Endothelial cell (in vitro differentiated cells): ENCODE results near the gene G2E3. TPM values are rescaled to one million over a fixed set of nuclear protein-coding genes. Genes with fewer than 3 reads are reported as not detected.

Source experiments
- DNase-seq: peaks from one replicate; pipeline ENCODE4 v3.0.0; 2021; ENCODE audit warnings: low spot score
- H3K27ac Mint-ChIP-seq: one replicate; pipeline ENCODE4 v1.8.0; 2021; ENCODE audit warnings: mixed read lengths, inconsistent platforms; ENCODE audit not compliant: unreplicated experiment
- H3K27me3 Mint-ChIP-seq: one replicate; pipeline ENCODE4 v1.8.0; 2021; ENCODE audit warnings: mild to moderate bottlenecking, moderate library complexity, mixed read lengths, inconsistent platforms; ENCODE audit not compliant: unreplicated experiment
- H3K36me3 Mint-ChIP-seq: one replicate; pipeline ENCODE4 v1.8.0; 2021; ENCODE audit warnings: mild to moderate bottlenecking, low read depth, mixed read lengths, inconsistent platforms; ENCODE audit not compliant: unreplicated experiment
- H3K4me1 Mint-ChIP-seq: one replicate; pipeline ENCODE4 v1.8.0; 2021; ENCODE audit warnings: mild to moderate bottlenecking, mixed read lengths, inconsistent platforms; ENCODE audit not compliant: unreplicated experiment
- H3K4me3 Mint-ChIP-seq: one replicate; pipeline ENCODE4 v1.8.0; 2021; ENCODE audit warnings: mild to moderate bottlenecking, mixed read lengths, inconsistent platforms; ENCODE audit not compliant: unreplicated experiment
- H3K9me3 Mint-ChIP-seq: one replicate; pipeline ENCODE4 v1.8.0; 2021; ENCODE audit warnings: mixed read lengths, inconsistent platforms; ENCODE audit not compliant: unreplicated experiment
- total RNA-seq: library from RNA; stranded (reverse); fragmentation: NEBNext Ultra II Directional; extraction: Animal tissue kit (Norgen Biotek cat#: 25700); gene quantifications from one replicate; pipeline ENCODE4 v1.2.1, GENCODE V29; 2021; ENCODE audit not compliant: unreplicated experiment
- TF ChIP-seq, protein P1 (sequence below): fragments of 200-600 bp; sonication (generic); IDR thresholded peaks from one replicate; pipeline ENCODE4 v1.5.0; 2021; ENCODE audit warnings: antibody characterized with exemption; ENCODE audit not compliant: unreplicated experiment

G2E3 gene
- total RNA-seq, 1 donor from 2014 or later, result 23.9 TPM

DNA sequence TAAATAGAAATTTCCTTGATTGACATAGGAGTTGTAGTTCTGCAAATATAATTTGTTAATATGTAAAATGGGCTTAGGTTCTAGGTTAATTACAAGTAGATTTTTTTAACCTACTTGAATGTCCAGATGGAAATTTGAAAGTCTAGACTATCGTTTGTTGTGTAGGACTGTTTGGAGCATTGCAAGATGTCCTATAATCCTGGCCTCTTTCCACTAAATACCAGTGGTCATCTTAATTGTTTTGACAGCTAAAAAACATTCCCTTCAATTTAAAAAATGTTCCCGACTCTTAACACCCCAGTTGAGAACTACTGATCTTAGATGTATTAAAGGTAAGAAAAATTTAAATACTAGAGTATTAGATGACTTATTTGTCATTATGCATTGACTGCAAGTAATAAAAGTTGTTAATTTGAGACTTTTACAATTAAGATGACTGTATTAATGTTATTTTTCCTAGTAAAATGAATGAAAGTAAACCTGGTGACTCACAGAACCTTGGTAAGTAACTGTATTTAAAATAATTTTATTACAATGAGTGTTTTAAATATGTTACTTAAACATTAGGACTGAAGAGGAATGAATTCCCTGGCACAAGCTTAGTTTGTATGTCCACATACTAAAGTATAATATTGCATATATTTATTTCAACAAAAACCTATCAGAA is 21.8 kb downstream of the G2E3 start:
- TF ChIP-seq, protein P1, sequence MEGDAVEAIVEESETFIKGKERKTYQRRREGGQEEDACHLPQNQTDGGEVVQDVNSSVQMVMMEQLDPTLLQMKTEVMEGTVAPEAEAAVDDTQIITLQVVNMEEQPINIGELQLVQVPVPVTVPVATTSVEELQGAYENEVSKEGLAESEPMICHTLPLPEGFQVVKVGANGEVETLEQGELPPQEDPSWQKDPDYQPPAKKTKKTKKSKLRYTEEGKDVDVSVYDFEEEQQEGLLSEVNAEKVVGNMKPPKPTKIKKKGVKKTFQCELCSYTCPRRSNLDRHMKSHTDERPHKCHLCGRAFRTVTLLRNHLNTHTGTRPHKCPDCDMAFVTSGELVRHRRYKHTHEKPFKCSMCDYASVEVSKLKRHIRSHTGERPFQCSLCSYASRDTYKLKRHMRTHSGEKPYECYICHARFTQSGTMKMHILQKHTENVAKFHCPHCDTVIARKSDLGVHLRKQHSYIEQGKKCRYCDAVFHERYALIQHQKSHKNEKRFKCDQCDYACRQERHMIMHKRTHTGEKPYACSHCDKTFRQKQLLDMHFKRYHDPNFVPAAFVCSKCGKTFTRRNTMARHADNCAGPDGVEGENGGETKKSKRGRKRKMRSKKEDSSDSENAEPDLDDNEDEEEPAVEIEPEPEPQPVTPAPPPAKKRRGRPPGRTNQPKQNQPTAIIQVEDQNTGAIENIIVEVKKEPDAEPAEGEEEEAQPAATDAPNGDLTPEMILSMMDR, result no peak
- H3K4me3 Mint-ChIP-seq, result no peak overlapping the region
- H3K27ac Mint-ChIP-seq, result no peak overlapping the region
- H3K4me1 Mint-ChIP-seq, result peaks cover 4% of the 10 kb centered on the region
- no peak for DNase-seq
- H3K27me3 Mint-ChIP-seq, result peaks cover 2% of the 10 kb centered on the region
- H3K9me3 Mint-ChIP-seq, result no peaks in the 10 kb centered on the region
- H3K36me3 Mint-ChIP-seq, result peaks cover 14% of the 10 kb centered on the region

DNA sequence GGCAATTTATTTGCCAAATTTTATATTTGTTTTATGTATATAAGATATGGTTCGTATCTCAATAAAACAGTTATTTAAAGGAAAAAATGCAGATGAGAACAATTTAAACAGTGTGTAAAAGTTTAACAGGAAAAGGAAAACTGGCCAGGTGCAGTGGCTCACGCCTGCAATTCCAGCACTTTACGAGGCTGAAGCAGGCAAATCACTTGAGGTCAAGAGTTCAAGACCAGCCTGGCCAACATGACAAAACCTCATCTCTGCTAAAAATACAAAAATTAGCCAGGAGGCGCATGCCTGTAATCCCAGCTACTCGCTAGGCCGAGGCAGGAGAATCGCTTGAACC is 22.3 kb downstream of the G2E3 start:
- peaks cover 19% of the 10 kb centered on the region for H3K36me3 Mint-ChIP-seq
- DNase-seq, result no peak
- no peak overlapping the region for H3K4me3 Mint-ChIP-seq
- H3K9me3 Mint-ChIP-seq, result no peaks in the 10 kb centered on the region
- no peak overlapping the region for H3K27ac Mint-ChIP-seq
- H3K4me1 Mint-ChIP-seq, result peaks cover 4% of the 10 kb centered on the region
- H3K27me3 Mint-ChIP-seq, result peaks cover 2% of the 10 kb centered on the region
- TF ChIP-seq, protein P1, result no peak

DNA sequence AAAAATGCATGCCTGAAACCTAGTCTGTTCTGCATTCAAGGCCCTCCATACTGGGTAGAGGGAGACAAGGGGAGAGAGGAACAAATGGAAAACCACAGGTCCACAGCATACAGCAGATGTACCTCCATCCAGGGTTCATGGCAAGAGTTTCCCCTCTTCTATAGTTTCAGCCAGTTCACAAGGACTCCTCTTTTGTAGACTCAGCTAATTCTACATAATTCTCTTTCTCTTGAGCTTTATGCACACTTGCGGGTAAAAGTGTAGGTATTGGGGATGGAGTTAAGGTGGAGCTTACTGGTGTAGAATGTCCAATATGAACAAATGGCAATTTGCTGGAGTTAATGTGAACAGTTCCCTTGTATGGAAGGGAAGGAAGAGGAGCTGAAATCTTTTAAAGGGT is 23.4 kb downstream of the G2E3 start:
- peaks cover 2% of the 10 kb centered on the region for H3K27me3 Mint-ChIP-seq
- no peak overlapping the region for H3K27ac Mint-ChIP-seq
- DNase-seq, result no peak
- TF ChIP-seq, protein P1, result no peak
- H3K4me1 Mint-ChIP-seq, result peaks cover 3% of the 10 kb centered on the region
- no peaks in the 10 kb centered on the region for H3K9me3 Mint-ChIP-seq
- H3K4me3 Mint-ChIP-seq, result no peak overlapping the region
- peaks cover 20% of the 10 kb centered on the region for H3K36me3 Mint-ChIP-seq

DNA sequence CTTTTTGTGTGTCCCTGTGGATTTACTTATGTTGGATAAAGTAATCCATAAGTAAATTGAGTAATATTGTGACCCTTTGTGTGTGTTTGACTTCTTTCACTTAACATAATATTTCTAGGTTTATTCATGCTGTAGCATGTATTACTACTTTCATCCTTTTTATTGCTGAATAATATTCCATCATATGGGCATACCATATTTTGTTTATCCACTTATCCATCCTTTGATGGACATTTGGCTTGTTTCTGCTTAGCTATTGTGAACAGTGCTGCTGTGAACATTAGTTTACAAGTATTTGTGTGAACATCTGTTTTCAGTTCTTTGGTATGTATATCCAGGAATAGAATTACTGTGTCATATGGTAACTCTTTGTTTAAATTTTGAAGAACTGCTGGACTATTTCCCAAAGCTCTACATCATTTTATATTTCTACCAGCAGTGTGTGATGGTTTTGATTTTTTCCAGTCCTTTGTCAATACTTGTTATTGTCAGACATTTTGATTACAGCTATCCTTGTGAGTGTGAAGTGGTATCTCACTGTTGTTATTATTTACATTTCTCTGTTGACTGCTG is 25.2 kb downstream of the G2E3 start:
- no peaks in the 10 kb centered on the region for H3K4me1 Mint-ChIP-seq
- no peaks in the 10 kb centered on the region for H3K9me3 Mint-ChIP-seq
- peaks cover 20% of the 10 kb centered on the region for H3K36me3 Mint-ChIP-seq
- TF ChIP-seq, protein P1, result no peak
- no peak for DNase-seq
- H3K4me3 Mint-ChIP-seq, result no peak overlapping the region
- H3K27me3 Mint-ChIP-seq, result peaks cover 2% of the 10 kb centered on the region
- H3K27ac Mint-ChIP-seq, result no peak overlapping the region

DNA sequence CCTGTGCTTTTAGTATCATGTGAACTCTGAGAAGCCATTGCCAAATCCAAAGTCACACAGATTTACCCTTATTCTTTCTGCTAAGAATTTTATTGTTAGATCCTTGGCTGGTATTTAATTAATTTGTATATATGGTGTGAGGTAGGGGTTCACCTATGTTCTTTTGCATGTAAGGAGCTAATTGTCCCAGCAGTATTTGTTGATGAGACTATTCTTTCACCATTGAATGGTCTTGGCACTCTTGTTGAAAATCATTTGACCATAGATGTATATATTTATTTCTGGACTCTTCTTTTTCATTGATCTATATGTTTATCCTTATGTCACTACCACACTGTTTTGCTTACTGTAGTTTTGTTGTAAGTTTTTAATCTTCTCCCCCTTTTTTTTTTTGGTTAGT is 26.2 kb downstream of the G2E3 start:
- Mint-ChIP-seq H3K4me3 (no peak overlapping the region), H3K4me1 (no peaks in the 10 kb centered on the region), H3K27me3 (peaks cover 2% of the 10 kb centered on the region), H3K27ac (no peak overlapping the region), H3K9me3 (no peaks in the 10 kb centered on the region), H3K36me3 (peaks cover 20% of the 10 kb centered on the region)
- no peak for DNase-seq
- TF ChIP-seq, protein P1, result no peak
